Neural progenitor cell (in vitro differentiated cells): ENCODE measurements around the gene CDK2AP2.

ENCODE experiments used
- EZH2 ChIP-seq: fragments of 200-600 bp; sonication (generic); IDR thresholded peaks from 2 replicates; pipeline ENCODE4 v1.6.1; 2017; ENCODE audit warnings: antibody characterized with exemption, mild to moderate bottlenecking, moderate library complexity
- EZH2phosphoT487 ChIP-seq: fragments of 200-600 bp; sonication (generic); IDR thresholded peaks from 2 replicates; pipeline ENCODE4 v1.6.1; 2017; ENCODE audit warnings: antibody characterized with exemption
- TF ChIP-seq, protein P1 (sequence below): fragments of 200-600 bp; sonication (generic); IDR thresholded peaks from 2 replicates; pipeline ENCODE4 v1.5.1; 2017; ENCODE audit warnings: antibody characterized with exemption, mild to moderate bottlenecking

DNA sequence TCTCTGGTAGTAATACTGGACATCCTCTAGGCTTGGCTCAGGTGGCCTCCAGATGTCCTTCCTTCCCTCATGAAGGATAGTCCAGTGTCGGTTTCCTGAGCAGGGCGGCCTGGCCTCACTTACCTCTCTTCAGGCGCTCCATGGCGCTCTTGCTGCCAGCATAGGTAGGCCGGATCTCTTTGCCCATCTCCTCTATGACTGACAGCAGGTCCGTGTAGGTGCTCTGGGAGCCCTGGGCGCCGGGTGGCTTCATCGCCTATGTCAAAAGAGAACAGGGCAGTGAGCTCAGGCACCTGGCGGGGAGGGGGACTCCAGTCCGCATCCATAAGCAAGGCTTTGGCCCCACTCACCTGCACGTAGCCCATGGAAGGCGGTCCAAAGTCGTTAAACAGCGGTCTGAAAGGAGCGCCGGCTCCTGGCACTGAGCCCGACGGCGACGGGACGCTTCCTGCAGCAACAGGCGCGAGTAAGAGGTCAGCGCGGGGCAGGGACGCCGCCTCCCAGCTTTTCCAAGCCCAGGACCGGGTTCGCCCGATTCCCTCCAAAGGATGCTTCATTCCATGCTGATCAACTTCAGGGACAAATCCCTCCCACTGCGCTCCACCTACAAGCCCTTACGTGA, 609 bp downstream of the CDK2AP2 start:
- TF ChIP-seq, protein P1, sequence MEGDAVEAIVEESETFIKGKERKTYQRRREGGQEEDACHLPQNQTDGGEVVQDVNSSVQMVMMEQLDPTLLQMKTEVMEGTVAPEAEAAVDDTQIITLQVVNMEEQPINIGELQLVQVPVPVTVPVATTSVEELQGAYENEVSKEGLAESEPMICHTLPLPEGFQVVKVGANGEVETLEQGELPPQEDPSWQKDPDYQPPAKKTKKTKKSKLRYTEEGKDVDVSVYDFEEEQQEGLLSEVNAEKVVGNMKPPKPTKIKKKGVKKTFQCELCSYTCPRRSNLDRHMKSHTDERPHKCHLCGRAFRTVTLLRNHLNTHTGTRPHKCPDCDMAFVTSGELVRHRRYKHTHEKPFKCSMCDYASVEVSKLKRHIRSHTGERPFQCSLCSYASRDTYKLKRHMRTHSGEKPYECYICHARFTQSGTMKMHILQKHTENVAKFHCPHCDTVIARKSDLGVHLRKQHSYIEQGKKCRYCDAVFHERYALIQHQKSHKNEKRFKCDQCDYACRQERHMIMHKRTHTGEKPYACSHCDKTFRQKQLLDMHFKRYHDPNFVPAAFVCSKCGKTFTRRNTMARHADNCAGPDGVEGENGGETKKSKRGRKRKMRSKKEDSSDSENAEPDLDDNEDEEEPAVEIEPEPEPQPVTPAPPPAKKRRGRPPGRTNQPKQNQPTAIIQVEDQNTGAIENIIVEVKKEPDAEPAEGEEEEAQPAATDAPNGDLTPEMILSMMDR = no peak
- TF ChIP-seq EZH2phosphoT487 (no peak), EZH2 (no peak)
